Muscle layer of colon (tissue), 2 donors: Measurements from ENCODE around the gene SP140L.

Experiments used
- H3K27ac ChIP-seq: one replicate; pipeline ENCODE4 v1.7.0; 2013; ENCODE audit warnings: low read depth, mild to moderate bottlenecking, low read length, moderate library complexity
- H3K27me3 ChIP-seq, 2 donors: one replicate each; pipeline ENCODE4 v1.7.0; 2013; ENCODE audit warnings: low read length in 2 of 2, mild to moderate bottlenecking in 2 of 2; ENCODE audit not compliant: insufficient read depth in 2 of 2, control insufficient read depth in 1 of 2
- H3K36me3 ChIP-seq: one replicate; pipeline ENCODE4 v1.7.0; 2013; ENCODE audit warnings: mild to moderate bottlenecking, low read length; ENCODE audit not compliant: insufficient read depth
- H3K4me1 ChIP-seq: one replicate; pipeline ENCODE4 v1.7.0; 2013; ENCODE audit warnings: mild to moderate bottlenecking, low read length; ENCODE audit not compliant: insufficient read depth
- H3K4me3 ChIP-seq, 2 donors: one replicate each; pipeline ENCODE4 v1.7.0; 2013; ENCODE audit warnings: low read length in 2 of 2, low read depth in 1 of 2, mild to moderate bottlenecking in 1 of 2, moderate library complexity in 1 of 2
- H3K9ac ChIP-seq: one replicate; pipeline ENCODE4 v1.7.0; 2013; ENCODE audit warnings: low read length
- H3K9me3 ChIP-seq: one replicate; pipeline ENCODE4 v1.7.0; 2013; ENCODE audit warnings: mild to moderate bottlenecking, low read length
- donor health status: abdominal sarcoma.
- donor health status: Adenocarcinoma of cecum.

Gene SP140L

GRCh38 chr2:230447455-230448451 lies 120.8 kb downstream of the SP140L start:
- Histone ChIP-seq H3K9ac (no peak overlapping the region), H3K36me3 (peaks cover 63% of the 10 kb centered on the region), H3K9me3 (no peaks in the 10 kb centered on the region), H3K4me1 (no peaks in the 10 kb centered on the region), H3K27me3 (no peaks in the 10 kb centered on the region), H3K4me3 (no peak overlapping the region), H3K27ac (no peak overlapping the region)

DNA sequence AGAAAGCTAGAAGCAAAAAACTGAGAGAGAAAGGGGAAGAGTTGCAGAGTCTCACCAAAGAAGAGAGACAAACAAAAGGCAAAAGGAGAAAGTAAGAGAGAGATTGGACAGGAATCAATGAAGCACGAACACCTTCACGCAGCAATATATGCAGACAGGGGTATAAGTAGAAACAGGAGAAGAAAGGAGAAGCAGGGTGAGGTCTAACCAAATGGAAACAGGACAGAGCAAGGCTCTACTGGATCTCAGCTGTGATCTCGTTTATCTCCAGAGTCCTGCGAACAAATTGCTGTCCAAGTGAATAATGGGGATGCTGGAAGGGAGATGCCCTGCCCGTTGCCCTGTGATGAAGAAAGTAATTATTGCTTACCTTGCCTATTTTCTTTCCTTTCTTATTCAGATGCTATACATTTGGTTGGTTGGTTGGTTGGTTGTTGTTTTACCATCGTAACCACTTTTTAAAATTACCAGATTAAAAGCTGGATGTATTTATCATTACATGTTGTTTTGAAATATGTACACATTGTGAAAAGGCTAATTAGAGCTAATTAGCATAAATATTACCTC lies 123.0 kb downstream of the SP140L start:
- H3K9me3 ChIP-seq, result no peaks in the 10 kb centered on the region
- H3K36me3 ChIP-seq, result peaks cover 63% of the 10 kb centered on the region
- no peaks in the 10 kb centered on the region for H3K4me1 ChIP-seq
- no peaks in the 10 kb centered on the region for H3K27me3 ChIP-seq
- no peak overlapping the region for H3K9ac ChIP-seq
- H3K4me3 ChIP-seq, result no peak overlapping the region
- H3K27ac ChIP-seq, result no peak overlapping the region

DNA sequence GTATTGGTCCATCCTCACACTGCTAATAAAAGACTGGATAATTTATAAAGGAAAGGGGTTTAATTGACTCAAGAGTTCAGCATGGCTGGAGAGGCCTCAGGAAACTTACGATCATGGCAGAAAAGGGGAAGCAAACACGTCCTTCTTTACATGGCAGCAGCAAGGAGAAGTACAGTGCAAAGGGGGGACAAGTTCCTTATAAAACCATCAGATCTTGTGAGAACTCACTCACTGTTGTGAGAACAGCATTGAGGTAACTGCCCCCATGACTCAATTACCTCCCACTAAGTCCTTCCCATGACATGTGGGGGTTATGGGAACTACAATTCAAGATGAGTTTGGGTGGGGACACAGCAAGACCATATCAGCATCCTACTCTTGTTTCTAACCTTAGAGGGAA lies 126.0 kb downstream of the SP140L start:
- Histone ChIP-seq H3K4me3 (no peak overlapping the region), H3K4me1 (no peaks in the 10 kb centered on the region), H3K9me3 (no peaks in the 10 kb centered on the region), H3K9ac (no peak overlapping the region), H3K36me3 (peaks cover 67% of the 10 kb centered on the region), H3K27ac (no peak overlapping the region), H3K27me3 (no peaks in the 10 kb centered on the region)
